HCT116 (cell line): ENCODE results near the gene C7orf25. TPM values are rescaled to one million over a fixed set of nuclear protein-coding genes. Genes with fewer than 3 reads are reported as not detected.

Source experiments
- ATAC-seq: fragments of 200-7000 bp; cut with Tn5 transposase; 2 replicates; pipeline ENCODE4 v1.9.1; 2020; ENCODE audit warnings: mild to moderate bottlenecking, moderate library complexity
- BruUV-seq: library from RNA; stranded (reverse); fragments of 400-500 nt; replicated peaks from 2 replicates; lab custom pipeline; 2021; lab: Mats Ljungman, UMichigan
- CTCF ChIA-PET: fragments of 300-600 bp; sonication (Branson Sonifier 250); formaldehyde crosslinking; loops from one replicate; lab custom pipeline; 2021; ENCODE audit warnings: antibody characterized with exemption; lab: Charles Lee
- POLR2A ChIA-PET: fragments of 300-600, 350-600 bp; sonication (Branson Sonifier 250); formaldehyde crosslinking; loops from one replicate; lab custom pipeline; 2021; ENCODE audit warnings: antibody characterized with exemption; lab: Charles Lee
- RAD21 ChIA-PET, 2 experiments: fragments of 300-600 bp; sonication (Branson Sonifier 250); formaldehyde crosslinking; loops; one replicate each; lab custom pipeline; 2023; ENCODE audit warnings: low total read pairs in 2 of 2; ENCODE audit not compliant: uncharacterized antibody in 2 of 2, unreplicated experiment in 2 of 2, low non-redundant PET in 1 of 2; lab: Charles Lee
- DNase-seq: peaks from one replicate; pipeline ENCODE4 v3.0.0-alpha.2; 2010; ENCODE audit warnings: low read depth, low spot score
- H2AFZ ChIP-seq: fragments of 200-600 bp; shearing (Covaris generic), sonication (generic); 2 replicates; pipeline ENCODE4 v1.6.1; 2017; ENCODE audit warnings: low read depth, mixed run types, mixed read lengths, antibody characterized with exemption, low read length; ENCODE audit not compliant: poor library complexity, severe bottlenecking
- H3K27ac ChIP-seq: 2 replicates; pipeline ENCODE4 v1.5.1; 2012; ENCODE audit warnings: low read depth, low read length
- H3K27me3 ChIP-seq: fragments of 200-600 bp; sonication (generic); 2 replicates; pipeline ENCODE4 v1.6.1; 2016; ENCODE audit warnings: mixed run types, low read length, mixed read lengths; ENCODE audit not compliant: insufficient read depth
- H3K36me3 ChIP-seq, 2 experiments: fragments of 200-500 bp in 1 of 2; fragments of 200-600 bp in 1 of 2; sonication (Bioruptor generic) in 1 of 2; sonication (generic) in 1 of 2; 2 replicates each; pipeline versions ENCODE4 v1.5.1 to v1.6.1; 2014 to 2016; ENCODE audit warnings: low read length in 2 of 2, inconsistent platforms in 1 of 2, mixed read lengths in 1 of 2, mixed run types in 1 of 2; ENCODE audit not compliant: insufficient read depth in 2 of 2, control insufficient read depth in 1 of 2
- H3K4me1 ChIP-seq, 2 experiments: fragments of 200-600 bp in 1 of 2; sonication (generic) in 1 of 2; 2 replicates each; pipeline versions ENCODE4 v1.5.1 to v1.6.1; 2012 to 2017; ENCODE audit warnings: low read length in 2 of 2, inconsistent platforms in 1 of 2, mild to moderate bottlenecking in 1 of 2, mixed read lengths in 1 of 2, mixed run types in 1 of 2, moderate library complexity in 1 of 2; ENCODE audit not compliant: insufficient read depth in 2 of 2, control insufficient read depth in 1 of 2
- H3K4me2 ChIP-seq: fragments of 200-600 bp; sonication (generic); 2 replicates; pipeline ENCODE4 v1.6.1; 2017; ENCODE audit warnings: mixed run types, low read length, mixed read lengths
- H3K4me3 ChIP-seq, 2 experiments: fragments of 200-600 bp in 1 of 2; sonication (generic) in 1 of 2; replicated peaks in 1 of 2; 2 replicates each; pipeline ENCODE4 v1.5.1; 2011 to 2016; ENCODE audit warnings: low read length in 2 of 2, control low read depth in 1 of 2, low read depth in 1 of 2, mild to moderate bottlenecking in 1 of 2, mixed read lengths in 1 of 2, mixed run types in 1 of 2
- H3K79me2 ChIP-seq: fragments of 200-600 bp; sonication (generic); 2 replicates; pipeline ENCODE4 v1.6.1; 2017; ENCODE audit warnings: mild to moderate bottlenecking, mixed run types, low read length, moderate library complexity, mixed read lengths; ENCODE audit not compliant: insufficient read depth
- H3K9ac ChIP-seq: fragments of 200-600 bp; sonication (generic); 2 replicates; pipeline ENCODE4 v1.6.1; 2016; ENCODE audit warnings: low read length, mixed read lengths
- H3K9me2 ChIP-seq: fragments of 200-600 bp; sonication (generic), shearing (Covaris generic); 2 replicates; pipeline ENCODE4 v1.6.1; 2017; ENCODE audit warnings: mixed run types, mild to moderate bottlenecking, moderate library complexity; ENCODE audit not compliant: insufficient read depth
- H3K9me3 ChIP-seq, 2 experiments: fragments of 200-500 bp in 1 of 2; fragments of 200-600 bp in 1 of 2; sonication (Bioruptor generic) in 1 of 2; sonication (generic) in 1 of 2; 2 replicates each; pipeline ENCODE4 v1.6.1; 2014 to 2017; ENCODE audit warnings: low read length in 2 of 2, mixed read lengths in 2 of 2, inconsistent platforms in 1 of 2, low read depth in 1 of 2, mild to moderate bottlenecking in 1 of 2, mixed run types in 1 of 2, moderate library complexity in 1 of 2; ENCODE audit not compliant: control insufficient read depth in 1 of 2, insufficient read depth in 1 of 2
- H4K20me1 ChIP-seq: fragments of 200-600 bp; sonication (generic), shearing (Covaris generic); 2 replicates; pipeline ENCODE4 v1.6.1; 2017; ENCODE audit warnings: mixed run types, mild to moderate bottlenecking, moderate library complexity; ENCODE audit not compliant: insufficient read depth
- ATF3 ChIP-seq: IDR thresholded peaks from 2 replicates; pipeline ENCODE4 v1.6.1; 2012
- CBX3 ChIP-seq: IDR thresholded peaks from 2 replicates; pipeline ENCODE4 v1.6.1; 2012; ENCODE audit warnings: low read depth
- CEBPB ChIP-seq: IDR thresholded peaks from 2 replicates; pipeline ENCODE4 v1.6.1; 2012; ENCODE audit warnings: low read depth
- CTCF ChIP-seq, 3 experiments: fragments of 200-600 bp in 1 of 3; sonication (generic) in 1 of 3; IDR thresholded peaks in 2 of 3; conservative IDR thresholded peaks in 1 of 3; 2 replicates each; pipeline ENCODE4 v1.5.1; 2012 to 2017; ENCODE audit warnings: low read depth in 2 of 3, low read length in 2 of 3, antibody characterized with exemption in 1 of 3, borderline replicate concordance in 1 of 3, control low read depth in 1 of 3, mild to moderate bottlenecking in 1 of 3, mixed read lengths in 1 of 3, mixed run types in 1 of 3, moderate library complexity in 1 of 3; ENCODE audit not compliant: insufficient read depth in 1 of 3
- EGR1 ChIP-seq: IDR thresholded peaks from 2 replicates; pipeline ENCODE4 v1.6.1; 2012; ENCODE audit warnings: low read depth
- ELF1 ChIP-seq: IDR thresholded peaks from 2 replicates; pipeline ENCODE4 v1.6.1; 2012; ENCODE audit warnings: low read depth, borderline replicate concordance
- EZH2phosphoT487 ChIP-seq: fragments of 200-600 bp; IDR thresholded peaks from 2 replicates; pipeline ENCODE4 v1.6.1; 2018; ENCODE audit warnings: antibody characterized with exemption, borderline replicate concordance
- FOSL1 ChIP-seq: IDR thresholded peaks from 2 replicates; pipeline ENCODE4 v1.6.1; 2012; ENCODE audit warnings: low read depth
- JUND ChIP-seq: IDR thresholded peaks from 2 replicates; pipeline ENCODE4 v1.6.1; 2012
- MAX ChIP-seq: IDR thresholded peaks from 2 replicates; pipeline ENCODE4 v1.6.1; 2012
- POLR2A ChIP-seq: IDR thresholded peaks from 2 replicates; pipeline ENCODE4 v1.7.0; 2011; ENCODE audit warnings: borderline replicate concordance; ENCODE audit not compliant: insufficient read depth, insufficient read length; ENCODE audit errors: extremely low read depth
- POLR2AphosphoS5 ChIP-seq: IDR thresholded peaks from 2 replicates; pipeline ENCODE4 v1.6.1; 2011; ENCODE audit warnings: mild to moderate bottlenecking, low read depth, low read length, moderate library complexity
- SIN3A ChIP-seq: IDR thresholded peaks from 2 replicates; pipeline ENCODE4 v1.6.1; 2012; ENCODE audit warnings: low read depth
- SP1 ChIP-seq: IDR thresholded peaks from 2 replicates; pipeline ENCODE4 v1.6.1; 2012; ENCODE audit warnings: low read depth
- SRF ChIP-seq: IDR thresholded peaks from 2 replicates; pipeline ENCODE4 v1.6.1; 2012; ENCODE audit warnings: low read depth
- TCF7L2 ChIP-seq: IDR thresholded peaks from 2 replicates; pipeline ENCODE4 v1.7.0; 2011; ENCODE audit warnings: borderline replicate concordance, inconsistent platforms; ENCODE audit not compliant: insufficient read depth, insufficient read length; ENCODE audit errors: extremely low read depth
- YY1 ChIP-seq: IDR thresholded peaks from 2 replicates; pipeline ENCODE4 v1.6.1; 2011; ENCODE audit warnings: low read length, low read depth, moderate library complexity, mild to moderate bottlenecking; ENCODE audit not compliant: insufficient replicate concordance; ENCODE audit errors: extremely low read depth
- ZBTB33 ChIP-seq: IDR thresholded peaks from 2 replicates; pipeline ENCODE4 v1.6.1; 2011; ENCODE audit warnings: mild to moderate bottlenecking, low read length, moderate library complexity; ENCODE audit not compliant: insufficient replicate concordance; ENCODE audit errors: extremely low read depth
- ZFX ChIP-seq: fragments of 450-650 bp; IDR thresholded peaks from 2 replicates; pipeline ENCODE4 v1.6.1; 2017
- ZNF274 ChIP-seq: fragments of 200-500 bp; sonication (Bioruptor generic); IDR thresholded peaks from 2 replicates; pipeline ENCODE4 v1.6.1; 2014; ENCODE audit warnings: mild to moderate bottlenecking, low read depth, low read length, inconsistent platforms
- intact Hi-C: fragments of 100-400 bp; cut with micrococcal nuclease; formaldehyde crosslinking; loops from 2 replicates; pipeline ENCODE4 v1.10.0; 2022
- total RNA-seq: library from RNA; stranded (reverse); gene quantifications from one replicate; pipeline ENCODE4 v1.2.1, GENCODE V29; 2021; ENCODE audit not compliant: unreplicated experiment

The C7orf25 gene
- total RNA-seq, 1 experiment from 2014 or later, result 5.3 TPM

GRCh38 chr7:42960762-42961161, 48.9 kb upstream of the C7orf25 start:
- DNase-seq, result no peak
- Histone ChIP-seq H3K4me1 (no peaks in the 10 kb centered on the region), H3K36me3 (no peaks in the 10 kb centered on the region), H3K27me3 (no peaks in the 10 kb centered on the region), H3K4me2 (no peak overlapping the region), H4K20me1 (no peaks in the 10 kb centered on the region), H3K79me2 (no peaks in the 10 kb centered on the region), H3K4me3 (no peak overlapping the region), H2AFZ (no peak overlapping the region), H3K27ac (no peak overlapping the region), H3K9me3 (no peaks in the 10 kb centered on the region), H3K9me2 (no peaks in the 10 kb centered on the region), H3K9ac (no peak overlapping the region)
- no peak for ATAC-seq
- CTCF ChIA-PET, result interaction anchor here (1.4 kb wide), 1 partner anchor 20 kb away, joined by 5 read pairs; no protein-coding TSS in a partner anchor
- TF ChIP-seq TCF7L2, result no peak
- TF ChIP-seq JUND, result no peak
- TF ChIP-seq ZNF274, result no peak
- no peak for TF ChIP-seq ZFX
- no peak for TF ChIP-seq ZBTB33
- TF ChIP-seq POLR2AphosphoS5, result no peak
- no peak for TF ChIP-seq ELF1
- TF ChIP-seq MAX, result no peak
- no peak for TF ChIP-seq EZH2phosphoT487
- TF ChIP-seq SRF, result no peak
- no peak for TF ChIP-seq POLR2A
- no peak for TF ChIP-seq CBX3
- no peak for TF ChIP-seq CTCF (IDR thresholded peaks at IDR 0.05 in 2 of 3, conservative IDR thresholded peaks at IDR 0.05 in 1 of 3; ENCODE audit: borderline replicate concordance in 1 of 3, insufficient read depth in 1 of 3, low read depth in 2 of 3, low read length in 2 of 3)
- no peak for TF ChIP-seq EGR1
- TF ChIP-seq SIN3A, result no peak
- TF ChIP-seq YY1, result no peak
- TF ChIP-seq FOSL1, result no peak
- TF ChIP-seq SP1, result no peak
- TF ChIP-seq ATF3, result no peak
- TF ChIP-seq CEBPB, result no peak
- intact Hi-C loops, result no loop called here
- no TSS peak for BruUV-seq
- POLR2A ChIA-PET, result no interaction called here
- RAD21 ChIA-PET, result no interaction called here
